CD4-positive, alpha-beta memory T cell (primary cell): ENCODE measurements around the gene STRA6. TPM values are rescaled to one million over a fixed set of nuclear protein-coding genes. Genes with fewer than 3 reads are reported as not detected.

Source experiments
- CTCF ChIA-PET: fragments of 350-600 bp; sonication (Branson Sonifier 250); formaldehyde crosslinking; loops from one replicate; lab custom pipeline; 2021; ENCODE audit warnings: inconsistent platforms; ENCODE audit not compliant: partially characterized antibody; lab: Charles Lee
- POLR2A ChIA-PET: fragments of 350-600 bp; sonication (Branson Sonifier 250); formaldehyde crosslinking; loops from one replicate; lab custom pipeline; 2021; ENCODE audit not compliant: partially characterized antibody; lab: Charles Lee
- DNase-seq, 5 donors: peaks; one replicate each; pipeline versions ENCODE4 v3.0.0 to v3.0.0-alpha.2; 2020 to 2022; ENCODE audit warnings: mixed read lengths in 1 of 5
- H3K27ac ChIP-seq: one replicate; pipeline ENCODE4 v1.7.0; 2013; ENCODE audit warnings: low read depth, low read length
- H3K27me3 ChIP-seq: 2 replicates; pipeline ENCODE4 v1.7.0; 2013; ENCODE audit warnings: mild to moderate bottlenecking, low read length, moderate library complexity; ENCODE audit not compliant: insufficient read depth
- H3K36me3 ChIP-seq: 2 replicates; pipeline ENCODE4 v1.7.0; 2013; ENCODE audit warnings: mild to moderate bottlenecking, low read length, moderate library complexity; ENCODE audit not compliant: insufficient read depth
- H3K4me1 ChIP-seq: 2 replicates; pipeline ENCODE4 v1.7.0; 2013; ENCODE audit warnings: mild to moderate bottlenecking, low read length, moderate library complexity; ENCODE audit not compliant: insufficient read depth
- H3K4me3 ChIP-seq, 2 donors: one replicate each; pipeline ENCODE4 v1.7.0; 2013; ENCODE audit warnings: low read length in 2 of 2, mild to moderate bottlenecking in 1 of 2
- H3K9me3 ChIP-seq, 2 donors: one replicate each; pipeline ENCODE4 v1.7.0; 2013; ENCODE audit warnings: low read length in 2 of 2, control low read depth in 1 of 2; ENCODE audit not compliant: control insufficient read depth in 1 of 2
- H3K27ac Mint-ChIP-seq, 7 donors: one replicate each; pipeline ENCODE4 v1.8.0; 2020 to 2021; ENCODE audit warnings: mixed read lengths in 7 of 7, mild to moderate bottlenecking in 6 of 7, inconsistent platforms in 3 of 7, moderate library complexity in 3 of 7
- H3K27me3 Mint-ChIP-seq, 2 donors: one replicate each; pipeline ENCODE4 v1.8.0; 2020 to 2021; ENCODE audit warnings: mixed read lengths in 2 of 2
- H3K36me3 Mint-ChIP-seq, 2 donors: one replicate each; pipeline ENCODE4 v1.8.0; 2020 to 2021; ENCODE audit warnings: mixed read lengths in 2 of 2, inconsistent platforms in 1 of 2, mild to moderate bottlenecking in 1 of 2
- H3K4me1 Mint-ChIP-seq, 4 donors: one replicate each; pipeline ENCODE4 v1.8.0; 2020 to 2021; ENCODE audit warnings: mixed read lengths in 4 of 4, mild to moderate bottlenecking in 1 of 4
- H3K4me3 Mint-ChIP-seq, 8 donors: one replicate each; pipeline ENCODE4 v1.8.0; 2020 to 2021; ENCODE audit warnings: mixed read lengths in 8 of 8, mild to moderate bottlenecking in 7 of 8, moderate library complexity in 6 of 8, inconsistent platforms in 3 of 8
- H3K9me3 Mint-ChIP-seq, 8 donors: one replicate each; pipeline ENCODE4 v1.8.0; 2020 to 2021; ENCODE audit warnings: mixed read lengths in 8 of 8, mild to moderate bottlenecking in 5 of 8, inconsistent platforms in 3 of 8, moderate library complexity in 1 of 8
- intact Hi-C: fragments of 100-400 bp; cut with micrococcal nuclease; formaldehyde crosslinking; loops from one replicate; pipeline ENCODE4 v1.15.1; 2023
- polyA plus RNA-seq, 2 donors: library from polyadenylated mRNA; unstranded; fragments of 300-500 nt; fragmentation: Illumina TruSeq; gene quantifications; one replicate each; pipeline ENCODE4 v1.2.3, GENCODE V29; 2021
- total RNA-seq, 2 experiments: library from RNA; stranded (reverse); gene quantifications; one replicate each; pipeline ENCODE4 v1.2.3, GENCODE V29; 2021

Gene STRA6
- total and polyA plus RNA-seq, 4 experiments from 2014 or later, result not detected

GRCh38 chr15:74130155-74130848 is 72.3 kb downstream of the STRA6 start, which contains the start of gene ISLR2:
Gene ISLR2, plus strand, starts transcription at chr15:74130586. Its CDS starts 2,169 bp downstream, at chr15:74132755.
- Mint-ChIP-seq H3K4me1 (peaks cover 6 to 39% (median 22%) of the 10 kb centered on the region in 4 donors), H3K4me3 (peak within 1 kb of the TSS in 6 of 8 donors; percentile 15 to 59 (median 33)), H3K27ac (peak within 1 kb of the TSS in 1 of 7 donors; percentile 27), H3K36me3 (no peaks in the 10 kb centered on the region), H3K27me3 (peaks cover 47 to 62% of the 10 kb centered on the region in 2 donors), H3K9me3 (no peaks in the 10 kb centered on the region)
- no peak within 1 kb of the TSS for H3K4me3 ChIP-seq
- ChIA-PET CTCF (no interaction called here), POLR2A (no interaction called here)
- no peaks in the 10 kb centered on the region for H3K36me3 ChIP-seq
- no peak within 1 kb of the TSS for H3K27ac ChIP-seq
- peaks cover 25% of the 10 kb centered on the region for H3K4me1 ChIP-seq
- H3K27me3 ChIP-seq, result peaks cover 43% of the 10 kb centered on the region
- no peak for DNase-seq
- intact Hi-C loops, result no loop called here
- no peaks in the 10 kb centered on the region for H3K9me3 ChIP-seq

GRCh38 chr15:74129586-74130154 is 72.9 kb downstream of the STRA6 start:
- peak overlapping the region in 1 of 7 donors; percentile 27 for H3K27ac Mint-ChIP-seq

More at GRCh38 chr15:74129586-74130154, 72.9 kb downstream of the STRA6 start:
- Mint-ChIP-seq H3K9me3 (no peaks in the 10 kb centered on the region), H3K4me3 (peak overlapping the region in 4 of 8 donors; percentile 15 to 49 (median 33)), H3K4me1 (peaks cover 2 to 33% (median 17%) of the 10 kb centered on the region in 4 donors), H3K36me3 (no peaks in the 10 kb centered on the region), H3K27me3 (peaks cover 46 to 61% of the 10 kb centered on the region in 2 donors)
- peaks cover 43% of the 10 kb centered on the region for H3K27me3 ChIP-seq
- peaks cover 25% of the 10 kb centered on the region for H3K4me1 ChIP-seq
- H3K27ac ChIP-seq, result no peak overlapping the region
- CTCF ChIA-PET, result no interaction called here
- POLR2A ChIA-PET, result no interaction called here
- DNase-seq, result no peak
- intact Hi-C loops, result loop anchor here (5.0 kb wide), 1 partner anchor 173 kb away; no protein-coding TSS in a partner anchor
- no peaks in the 10 kb centered on the region for H3K36me3 ChIP-seq
- H3K4me3 ChIP-seq, result no peak overlapping the region
- no peaks in the 10 kb centered on the region for H3K9me3 ChIP-seq

Other genes with a start within 250 kb of the STRA6 start
- 10 to 100 TPM; 10.8 to 11.1 TPM for gene STOML1, start 210.5 kb downstream of the STRA6 start, total RNA-seq
- gene STOML1, start 210.5 kb downstream of the STRA6 start, polyA plus RNA-seq, result 1 to 10 TPM; 8.1 to 8.7 TPM
- 10 to 100 TPM; 61.5 to 66.6 TPM for gene PML, start 208.1 kb downstream of the STRA6 start, total RNA-seq
- gene PML, start 208.1 kb downstream of the STRA6 start, polyA plus RNA-seq, result 10 to 100 TPM in 1 of 2 donors, 1 to 10 TPM in 1; 9.6 to 33.2 TPM
- gene GOLGA6A, start 120.2 kb downstream of the STRA6 start, total RNA-seq, result under 1 TPM; 0.17 to 0.20 TPM
- gene GOLGA6A, start 120.2 kb downstream of the STRA6 start, polyA plus RNA-seq, result not detected
- not detected for gene ISLR2, start 72.2 kb downstream of the STRA6 start, total RNA-seq
- not detected for gene ISLR2, start 72.2 kb downstream of the STRA6 start, polyA plus RNA-seq
- not detected for gene ISLR, start 29.1 kb downstream of the STRA6 start, total RNA-seq
- not detected for gene ISLR, start 29.1 kb downstream of the STRA6 start, polyA plus RNA-seq
- gene CCDC33, start 33.5 kb upstream of the STRA6 start, total RNA-seq, result not detected
- gene CCDC33, start 33.5 kb upstream of the STRA6 start, polyA plus RNA-seq, result not detected
- gene CYP11A1, start 164.9 kb upstream of the STRA6 start, total RNA-seq, result not detected
- not detected for gene CYP11A1, start 164.9 kb upstream of the STRA6 start, polyA plus RNA-seq
- 1 to 10 TPM; 1.2 to 1.9 TPM for gene SEMA7A, start 231.2 kb upstream of the STRA6 start, total RNA-seq
- gene SEMA7A, start 231.2 kb upstream of the STRA6 start, polyA plus RNA-seq, result under 1 TPM in 1 of 2 donors, not detected in 1; 0.10 TPM